GM18868 (cell line): ENCODE measurements around the gene EXPH5.
A peak's percentile ranks its signal among the peaks of the same experiment; 100 is the strongest.

Experiments used
- ATAC-seq: cut with Tn5 transposase; IDR thresholded peaks from one replicate; pipeline ENCODE4 v1.9.1; 2021; ENCODE audit warnings: mild to moderate bottlenecking, moderate library complexity; ENCODE audit not compliant: unreplicated experiment

Gene EXPH5

GRCh38 chr11:108568195-108568858, 25.2 kb downstream of the EXPH5 start:
- no peak for ATAC-seq

DNA sequence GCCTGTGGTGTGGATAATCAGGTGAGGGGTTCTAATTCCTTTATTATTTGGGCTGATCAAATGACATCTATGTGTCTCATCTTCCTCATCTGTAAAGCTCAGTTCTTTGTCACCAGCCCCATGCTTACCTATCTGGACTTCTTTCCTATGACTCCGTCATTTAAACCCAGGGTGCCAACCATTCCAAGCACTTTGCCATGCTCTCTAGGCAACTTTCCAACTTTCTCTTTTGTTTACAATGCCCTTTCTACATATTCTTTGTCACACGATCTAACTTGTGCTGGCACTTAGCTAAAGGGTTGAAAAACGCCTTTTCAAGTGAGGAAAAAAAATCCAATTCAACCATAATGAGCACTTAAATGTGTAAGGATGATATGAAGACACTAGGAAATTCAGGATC, 27.9 kb downstream of the EXPH5 start:
- no peak for ATAC-seq

DNA sequence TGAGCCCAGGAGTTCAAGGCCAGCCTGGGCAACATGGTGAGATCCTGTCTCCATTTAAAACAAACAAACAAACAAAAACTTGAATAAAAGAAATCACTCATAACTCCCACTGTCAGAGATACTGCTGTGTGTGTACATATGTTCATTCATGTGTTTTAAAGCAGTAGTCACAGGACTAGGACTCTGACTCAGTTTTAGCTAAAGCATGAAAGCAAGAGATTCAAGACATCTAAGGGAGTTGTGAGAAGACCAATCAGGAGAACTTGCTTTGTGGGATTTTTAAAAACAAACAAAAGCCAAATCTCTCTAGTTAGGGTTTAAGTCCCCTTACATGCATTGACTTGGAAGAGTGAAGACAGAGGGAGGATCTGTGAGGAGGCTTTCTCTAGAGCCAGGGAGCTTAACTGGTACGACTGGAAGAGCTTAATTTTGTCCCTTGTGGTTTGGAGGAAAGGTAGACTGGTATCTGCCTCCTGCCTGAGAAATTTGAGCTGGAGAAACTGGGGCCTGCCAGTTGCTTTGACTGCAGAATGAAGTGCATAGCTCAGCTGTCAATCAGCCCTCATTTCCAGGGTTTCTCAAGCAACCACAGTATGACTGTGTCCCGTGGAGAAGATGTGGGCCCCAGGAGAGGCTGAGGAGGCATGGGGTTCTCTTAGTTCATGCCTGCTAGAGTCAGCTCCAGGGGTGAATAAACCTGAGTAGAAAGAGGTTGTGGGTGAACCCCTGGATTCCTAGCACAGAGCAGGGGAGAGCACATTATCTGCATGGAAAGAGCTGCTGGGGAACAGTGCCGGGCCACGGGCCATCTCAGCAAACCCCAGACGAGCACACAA, 30.6 kb downstream of the EXPH5 start:
- peak; percentile 43 for ATAC-seq

- no peak for ATAC-seq
These were observed 32.0 kb downstream of the EXPH5 start for GRCh38 chr11:108561535-108561991.

- ATAC-seq: no peak
These were observed 33.7 kb downstream of the EXPH5 start for GRCh38 chr11:108559904-108560303.

- no peak for ATAC-seq
These were observed 34.2 kb downstream of the EXPH5 start for GRCh38 chr11:108559340-108559739.

GRCh38 chr11:108558222-108558621, 35.3 kb downstream of the EXPH5 start:
- peak; percentile 88 for ATAC-seq

- ATAC-seq: no peak
These were observed 37.5 kb downstream of the EXPH5 start for GRCh38 chr11:108556019-108556418.

DNA sequence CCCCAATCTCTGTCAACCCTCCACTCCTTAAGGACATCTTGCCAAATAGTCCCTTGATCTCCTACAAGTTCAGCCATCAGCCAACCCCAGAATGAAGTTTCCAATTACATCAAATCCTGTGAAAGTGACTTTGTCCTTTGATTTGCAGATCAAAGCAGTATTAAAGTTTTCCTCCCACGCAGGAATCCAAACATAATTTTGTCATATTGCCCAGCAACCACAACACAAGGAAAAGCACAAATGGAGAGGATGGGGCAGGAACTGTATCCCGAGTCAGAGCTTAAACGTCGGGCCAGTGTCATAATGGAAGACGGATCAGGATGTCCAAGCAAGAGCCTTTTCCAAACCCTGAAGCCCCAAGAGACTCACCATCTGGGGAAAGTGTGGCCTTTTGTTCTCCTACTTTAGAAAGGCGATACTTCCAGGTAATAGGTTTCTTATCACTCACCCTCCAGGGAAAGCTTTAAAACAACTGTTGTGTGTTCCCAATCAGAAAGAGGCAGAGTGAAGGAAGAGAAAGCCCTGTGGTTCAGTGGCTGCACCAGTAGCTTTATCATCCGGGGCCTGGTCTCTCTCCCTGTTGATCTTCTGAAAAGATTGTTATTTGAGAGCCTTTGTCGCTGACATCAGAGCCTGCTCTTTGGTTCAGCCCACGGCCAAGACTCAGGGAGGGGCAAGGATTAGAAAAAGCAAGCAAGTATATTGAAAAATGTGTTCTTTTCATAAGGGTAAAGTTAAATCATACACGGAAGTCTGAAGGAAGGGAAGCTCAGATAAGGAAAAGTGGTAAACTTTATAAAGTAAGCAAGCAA, 41.7 kb downstream of the EXPH5 start:
- ATAC-seq: no peak

DNA sequence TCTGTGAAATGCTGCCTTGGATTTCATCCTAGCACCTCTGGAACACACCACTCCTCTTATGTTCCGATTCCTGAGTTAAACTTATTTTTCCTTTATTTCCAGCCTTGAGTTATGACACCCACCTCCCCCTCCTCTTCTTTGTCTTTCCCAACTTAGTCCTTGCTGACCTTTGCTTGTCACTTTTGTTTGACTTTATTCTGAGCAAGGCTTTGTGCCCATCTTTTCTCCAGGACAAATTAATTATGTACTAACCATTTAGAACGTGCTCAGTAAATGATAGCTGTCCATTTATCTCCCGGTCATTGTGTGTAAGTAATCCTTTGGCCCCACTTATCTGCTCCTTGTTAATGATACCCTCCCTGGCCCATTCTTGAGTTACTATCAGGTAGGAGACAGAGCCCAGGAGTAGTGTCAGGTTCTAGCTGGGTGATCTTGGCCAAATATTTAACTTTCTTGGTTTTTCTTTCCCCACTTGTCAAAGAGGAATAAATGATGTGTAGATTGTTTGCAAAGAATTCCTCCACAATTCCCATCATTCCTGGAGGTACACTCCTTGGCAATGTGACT, 44.2 kb downstream of the EXPH5 start:
- ATAC-seq: no peak

DNA sequence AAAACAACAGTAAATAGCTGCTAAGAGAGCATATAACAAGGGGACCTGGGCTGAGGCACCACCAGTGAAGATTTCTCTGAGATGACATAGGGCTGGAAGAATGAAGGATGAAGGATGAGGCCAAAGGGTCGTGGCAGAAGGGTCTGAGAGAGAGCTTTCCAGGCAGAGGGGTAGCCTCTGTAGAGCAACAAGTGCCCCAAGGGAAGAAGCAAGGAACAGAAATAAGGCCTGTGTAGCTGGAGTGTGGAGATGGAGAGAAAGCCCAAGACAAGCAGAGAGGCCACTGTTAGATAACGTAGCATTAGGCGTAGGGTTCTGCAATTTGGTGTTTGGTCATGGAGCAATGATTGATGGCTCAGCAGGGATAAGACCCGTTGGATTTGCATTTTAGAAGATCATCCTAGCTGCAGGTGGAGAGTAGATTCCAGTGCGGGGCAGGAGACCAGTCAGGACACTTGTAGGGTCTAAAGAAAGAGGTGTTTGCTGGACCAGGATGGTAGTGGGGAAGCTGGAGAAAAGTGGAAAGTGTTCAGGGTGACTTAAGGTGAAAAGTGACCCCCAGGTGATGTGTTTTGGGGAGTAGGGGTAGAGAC, 47.6 kb downstream of the EXPH5 start:
- ATAC-seq: no peak

DNA sequence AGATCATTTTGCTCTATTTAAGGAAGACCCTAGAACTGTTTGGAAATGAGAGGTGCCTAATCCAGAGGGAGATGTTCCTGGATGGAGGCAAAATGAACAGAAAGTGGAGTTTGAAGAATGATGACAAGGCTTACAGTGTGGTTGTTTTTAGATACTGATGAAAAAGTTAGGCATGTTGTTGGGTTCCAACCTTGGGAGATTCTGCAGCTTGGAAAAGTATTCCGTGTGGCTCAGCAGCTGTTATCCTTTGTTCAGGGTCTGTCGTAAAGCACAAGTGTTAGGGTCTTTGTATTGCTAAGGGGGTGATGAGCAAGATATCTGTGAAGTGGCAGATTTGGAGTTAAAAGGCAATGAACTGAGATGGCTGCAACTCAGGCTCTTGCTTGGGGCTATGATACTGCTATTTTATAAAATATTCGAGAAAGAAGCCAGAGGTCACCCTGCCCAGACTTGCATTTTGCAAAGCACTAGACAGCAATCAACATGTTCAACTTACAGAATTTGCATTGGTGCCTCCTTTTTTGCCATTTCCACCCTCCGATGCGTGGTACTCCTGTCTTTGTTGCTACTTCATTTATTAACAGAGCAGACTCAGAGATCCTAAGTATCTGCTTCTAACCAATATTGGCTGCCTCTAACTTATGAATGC, 50.1 kb downstream of the EXPH5 start:
- ATAC-seq: no peak

GRCh38 chr11:108541531-108541930, 52.0 kb downstream of the EXPH5 start:
- ATAC-seq: no peak

DNA sequence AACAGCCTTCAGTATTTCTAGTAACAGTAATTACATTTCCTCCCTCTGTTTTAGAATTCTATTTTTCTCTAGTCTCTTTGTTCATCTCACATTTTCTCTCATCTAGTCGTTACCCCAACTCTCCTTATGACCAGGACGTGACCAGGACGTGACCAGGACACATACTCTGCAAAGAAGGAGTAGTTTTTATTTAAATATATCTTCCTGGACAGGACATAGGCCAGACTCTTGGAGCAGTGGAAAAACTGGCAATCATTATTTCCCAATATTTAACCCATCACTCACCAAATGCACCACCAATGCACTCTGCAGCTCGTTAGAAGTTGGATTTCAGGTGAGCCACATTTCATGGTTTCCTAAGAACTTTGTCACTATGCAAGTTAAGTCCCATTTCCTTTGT, 55.1 kb downstream of the EXPH5 start:
- ATAC-seq: no peak

DNA sequence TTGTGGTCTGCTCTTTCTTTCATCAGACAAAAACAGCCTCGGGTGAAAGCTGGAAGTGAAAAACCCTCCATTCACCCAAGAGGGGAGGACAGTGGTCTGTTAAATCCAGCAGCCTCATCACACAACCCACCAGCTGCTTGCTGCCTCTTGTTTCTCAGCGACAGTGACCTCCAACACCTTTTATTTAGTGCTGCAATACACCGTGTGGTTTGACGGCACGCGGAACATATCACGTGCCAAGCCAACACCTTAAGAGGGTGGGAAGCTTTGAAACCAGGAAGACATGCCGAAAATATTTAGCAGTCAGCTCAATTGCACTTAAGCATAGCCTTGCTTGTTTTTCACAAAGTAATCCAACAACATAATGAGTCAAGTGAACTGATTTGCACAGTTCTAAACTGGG, 55.5 kb downstream of the EXPH5 start:
- ATAC-seq: no peak

- no peak for ATAC-seq
These were observed 56.8 kb downstream of the EXPH5 start for GRCh38 chr11:108536783-108537182.

- ATAC-seq: no peak
These were observed 58.1 kb downstream of the EXPH5 start for GRCh38 chr11:108535384-108535955.

- ATAC-seq: no peak
These were observed 59.2 kb downstream of the EXPH5 start for GRCh38 chr11:108534274-108534882.

DNA sequence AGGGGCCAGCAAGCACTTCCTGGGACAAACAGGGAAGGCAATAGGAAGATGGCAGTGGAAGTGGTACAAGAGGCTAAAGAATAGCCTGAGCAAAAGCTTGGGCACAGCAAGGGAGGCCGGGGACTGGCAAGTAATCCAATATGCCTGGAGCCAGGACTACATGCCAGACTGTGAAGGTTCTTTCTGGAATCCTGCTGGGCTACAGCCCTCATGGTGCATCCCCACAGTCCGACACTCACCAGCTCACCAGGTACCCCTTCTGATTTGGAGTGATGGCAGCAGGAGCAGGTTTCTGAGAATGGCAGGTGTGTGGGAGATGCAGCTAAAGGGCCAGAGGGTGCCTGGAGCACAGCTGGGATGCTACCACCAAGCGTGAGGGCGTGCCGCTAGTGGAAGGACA, 63.1 kb downstream of the EXPH5 start:
- ATAC-seq: no peak
